ENCODE measurements around the gene MT1X.
"Not testable (repeated sequence)": the region's sequence is repeated elsewhere in the genome, so short reads cannot be mapped to it uniquely, and the experiment has no call there.

Gene MT1X

GRCh38 chr16:56658327-56658875 lies 23.9 kb upstream of the MT1X start:
- H3K4me1 ChIP-seq (ENCODE audit: control insufficient read depth, low read depth, low read length), result no peaks in the 10 kb centered on the region
- peaks cover 67% of the 10 kb centered on the region for H3K27me3 ChIP-seq (ENCODE audit: control insufficient read depth, insufficient read depth, low read length)
- no peak overlapping the region for H3K27ac ChIP-seq (ENCODE audit: low read length)
- peak overlapping the region; percentile 43 for H3K9ac ChIP-seq (ENCODE audit: low read length)
- peak overlapping the region; percentile 93 for H3K4me3 ChIP-seq (ENCODE audit: low read length)
- no peaks in the 10 kb centered on the region for H3K36me3 ChIP-seq (ENCODE audit: control insufficient read depth, low read depth, low read length)
- no peaks in the 10 kb centered on the region for H3K9me3 ChIP-seq (ENCODE audit: control insufficient read depth, low read depth, low read length)

GRCh38 chr16:56662357-56663354 lies 19.6 kb upstream of the MT1X start:
- H3K4me3 ChIP-seq (ENCODE audit: low read length), result peak overlapping the region; percentile 60
- H3K27me3 ChIP-seq (ENCODE audit: control insufficient read depth, insufficient read depth, low read length), result peaks cover 96% of the 10 kb centered on the region
- H3K9me3 ChIP-seq (ENCODE audit: control insufficient read depth, low read depth, low read length), result no peaks in the 10 kb centered on the region
- H3K9ac ChIP-seq (ENCODE audit: low read length), result peak overlapping the region; percentile 46
- no peaks in the 10 kb centered on the region for H3K4me1 ChIP-seq (ENCODE audit: control insufficient read depth, low read depth, low read length)
- no peaks in the 10 kb centered on the region for H3K36me3 ChIP-seq (ENCODE audit: control insufficient read depth, low read depth, low read length)
- H3K27ac ChIP-seq (ENCODE audit: low read length), result no peak overlapping the region

- Histone ChIP-seq H3K9me3 (ENCODE audit: control insufficient read depth, low read depth, low read length) (no peaks in the 10 kb centered on the region), H3K27me3 (ENCODE audit: control insufficient read depth, insufficient read depth, low read length) (peaks cover 97% of the 10 kb centered on the region), H3K4me1 (ENCODE audit: control insufficient read depth, low read depth, low read length) (no peaks in the 10 kb centered on the region), H3K36me3 (ENCODE audit: control insufficient read depth, low read depth, low read length) (no peaks in the 10 kb centered on the region), H3K27ac (ENCODE audit: low read length) (no peak overlapping the region), H3K9ac (ENCODE audit: low read length) (no peak overlapping the region), H3K4me3 (ENCODE audit: low read length) (no peak overlapping the region)
Observed at GRCh38 chr16:56664506-56664905, 17.8 kb upstream of the MT1X start.

- not testable (repeated sequence) for H3K4me1 ChIP-seq (ENCODE audit: control insufficient read depth, low read depth, low read length); H3K9me3 ChIP-seq (ENCODE audit: control insufficient read depth, low read depth, low read length); H3K4me3 ChIP-seq (ENCODE audit: low read length); H3K9ac ChIP-seq (ENCODE audit: low read length); H3K36me3 ChIP-seq (ENCODE audit: control insufficient read depth, low read depth, low read length); H3K27ac ChIP-seq (ENCODE audit: low read length)
- H3K27me3 ChIP-seq (ENCODE audit: control insufficient read depth, insufficient read depth, low read length), result peaks cover 97% of the 10 kb centered on the region
Observed at GRCh38 chr16:56665286-56666261, 16.7 kb upstream of the MT1X start.

DNA sequence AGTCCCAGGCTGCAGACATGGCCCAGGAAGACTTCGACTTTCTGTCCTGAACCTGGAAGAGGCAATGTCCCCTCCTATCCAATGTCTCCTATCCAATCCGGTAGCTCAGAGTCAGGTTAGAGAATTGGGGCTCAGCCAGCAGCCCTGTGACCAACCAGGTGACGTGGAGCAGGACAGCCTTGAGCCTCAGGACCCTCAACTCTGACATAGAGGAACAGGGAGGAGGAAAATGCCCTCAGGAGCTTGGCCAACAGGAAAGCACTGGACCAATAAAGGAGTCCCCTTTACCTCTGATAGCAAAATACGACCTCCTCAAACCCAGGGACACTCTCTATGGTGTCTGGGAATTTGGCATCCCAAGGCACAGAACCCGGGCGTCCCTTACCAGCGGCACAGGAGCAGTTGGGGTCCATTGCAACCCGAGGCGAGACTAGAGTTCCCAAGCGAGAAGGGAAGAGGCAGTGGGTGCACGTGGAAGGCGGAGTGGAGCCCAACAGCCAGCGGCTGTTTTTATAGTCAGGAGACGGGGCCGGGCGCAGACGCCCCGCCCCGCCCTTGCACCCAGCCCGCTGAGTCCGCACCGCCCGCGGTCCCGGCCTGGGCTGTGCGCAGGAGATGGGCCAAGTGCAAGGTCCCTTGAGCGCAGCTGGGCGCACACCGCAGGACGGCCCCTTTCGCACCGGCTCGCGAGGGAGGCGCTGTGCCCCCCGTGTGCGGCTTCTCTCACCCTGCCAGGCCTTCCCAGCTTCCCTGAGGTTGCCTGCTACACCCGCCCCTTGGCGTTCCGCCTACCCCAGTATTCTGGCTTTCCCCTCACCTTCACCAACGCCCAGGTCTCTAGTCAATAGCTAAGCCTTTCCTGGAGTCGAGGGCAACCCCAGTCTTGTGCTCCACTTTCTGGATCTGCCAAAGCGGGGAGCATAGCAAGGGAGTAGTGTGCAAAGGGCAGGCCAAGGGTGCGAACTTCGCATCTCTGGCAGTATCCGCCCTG lies 14.4 kb upstream of the MT1X start, which contains the start of gene MT1G:
Gene MT1G, minus strand, starts transcription at position 485 of the 991 bp plus-strand sequence. Its CDS starts 72 bp downstream, at position 413.
- Histone ChIP-seq H3K27ac (ENCODE audit: low read length) (no peak within 1 kb of the TSS), H3K9ac (ENCODE audit: low read length) (no peak within 1 kb of the TSS), H3K4me3 (ENCODE audit: low read length) (peak within 1 kb of the TSS; percentile 48), H3K36me3 (ENCODE audit: control insufficient read depth, low read depth, low read length) (no peaks in the 10 kb centered on the region), H3K4me1 (ENCODE audit: control insufficient read depth, low read depth, low read length) (no peaks in the 10 kb centered on the region), H3K9me3 (ENCODE audit: control insufficient read depth, low read depth, low read length) (no peaks in the 10 kb centered on the region), H3K27me3 (ENCODE audit: control insufficient read depth, insufficient read depth, low read length) (peaks cover 92% of the 10 kb centered on the region)

DNA sequence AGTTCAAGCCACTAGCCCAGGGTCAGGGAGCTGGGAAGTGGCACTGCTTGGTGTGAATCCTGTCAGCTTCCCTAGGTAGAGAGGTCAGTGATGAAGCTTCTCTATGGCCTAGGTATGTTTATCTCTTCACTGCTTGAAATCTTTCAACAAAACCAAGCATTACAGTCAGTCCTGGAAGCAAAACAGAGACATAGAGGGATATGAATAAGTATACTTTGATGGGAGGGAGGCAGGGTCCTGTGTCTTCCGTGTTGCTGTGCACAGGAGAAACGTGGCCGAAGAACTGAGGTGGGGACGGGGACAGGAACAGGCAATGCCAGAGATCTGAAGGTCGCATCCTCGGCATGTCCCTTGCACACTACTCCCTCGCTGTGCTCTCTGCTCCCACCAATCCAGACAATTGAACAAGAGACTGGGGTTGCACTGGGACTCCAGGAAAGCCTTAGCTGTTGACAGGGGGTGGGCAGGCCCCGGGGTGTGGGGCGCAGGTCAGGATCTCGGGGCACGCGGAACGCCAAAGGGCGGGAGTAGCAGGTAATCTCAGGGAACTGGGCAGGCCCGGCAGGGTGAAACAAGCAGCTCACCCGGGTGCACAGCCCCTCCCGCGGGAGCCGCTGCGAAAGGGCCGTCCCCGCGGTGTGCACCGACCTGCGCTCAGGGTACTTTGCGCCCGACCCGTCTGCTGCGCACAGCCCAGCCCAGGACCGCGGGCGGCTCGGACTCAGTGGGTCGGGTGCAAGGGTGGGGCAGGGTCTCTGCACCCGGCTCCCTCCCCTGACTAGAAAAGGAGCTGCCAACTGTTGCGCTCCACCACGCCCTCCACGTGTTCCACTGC lies 13.0 kb upstream of the MT1X start, which contains the start of gene MT1H:
Gene MT1H, plus strand, starts transcription at position 810 of the 835 bp plus-strand sequence. CDS start 71 bp downstream, outside the sequence.
- no peak within 1 kb of the TSS for H3K27ac ChIP-seq (ENCODE audit: low read length)
- H3K27me3 ChIP-seq (ENCODE audit: control insufficient read depth, insufficient read depth, low read length), result peaks cover 85% of the 10 kb centered on the region
- no peak within 1 kb of the TSS for H3K9ac ChIP-seq (ENCODE audit: low read length)
- no peak within 1 kb of the TSS for H3K4me3 ChIP-seq (ENCODE audit: low read length)
- no peaks in the 10 kb centered on the region for H3K36me3 ChIP-seq (ENCODE audit: control insufficient read depth, low read depth, low read length)
- peaks cover under 1% of the 10 kb centered on the region for H3K4me1 ChIP-seq (ENCODE audit: control insufficient read depth, low read depth, low read length)
- H3K9me3 ChIP-seq (ENCODE audit: control insufficient read depth, low read depth, low read length), result no peaks in the 10 kb centered on the region

GRCh38 chr16:56669840-56670619 lies 12.2 kb upstream of the MT1X start:
- H3K27ac ChIP-seq (ENCODE audit: low read length), result no peak overlapping the region
- no peaks in the 10 kb centered on the region for H3K9me3 ChIP-seq (ENCODE audit: control insufficient read depth, low read depth, low read length)
- peaks cover 5% of the 10 kb centered on the region for H3K4me1 ChIP-seq (ENCODE audit: control insufficient read depth, low read depth, low read length)
- H3K4me3 ChIP-seq (ENCODE audit: low read length), result no peak overlapping the region
- peaks cover 77% of the 10 kb centered on the region for H3K27me3 ChIP-seq (ENCODE audit: control insufficient read depth, insufficient read depth, low read length)
- H3K9ac ChIP-seq (ENCODE audit: low read length), result no peak overlapping the region
- no peaks in the 10 kb centered on the region for H3K36me3 ChIP-seq (ENCODE audit: control insufficient read depth, low read depth, low read length)

GRCh38 chr16:56670620-56670934 lies 11.7 kb upstream of the MT1X start:
- Histone ChIP-seq H3K4me3 (ENCODE audit: low read length) (no peak overlapping the region), H3K27me3 (ENCODE audit: control insufficient read depth, insufficient read depth, low read length) (peaks cover 80% of the 10 kb centered on the region)

DNA sequence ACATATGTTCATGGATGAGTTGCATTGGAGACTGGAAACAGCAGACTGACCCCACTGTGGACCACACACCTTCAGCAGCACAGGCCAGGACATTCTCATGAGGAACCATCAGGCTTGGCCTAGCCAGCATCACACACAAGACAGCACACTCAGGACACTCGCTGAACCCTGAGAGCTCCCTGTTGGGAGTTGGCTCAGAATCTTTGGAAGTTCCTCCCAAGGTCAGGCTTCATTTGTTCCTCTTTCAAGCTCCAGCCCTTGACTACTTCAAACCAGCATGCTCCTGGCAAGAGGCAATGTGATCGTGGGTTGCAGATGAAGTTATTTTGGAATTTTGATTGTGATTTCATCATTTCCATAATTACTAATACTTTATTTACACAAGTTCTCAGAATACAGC lies 10.6 kb upstream of the MT1X start:
- H3K9ac ChIP-seq (ENCODE audit: low read length); H3K27ac ChIP-seq (ENCODE audit: low read length); H3K36me3 ChIP-seq (ENCODE audit: control insufficient read depth, low read depth, low read length); H3K4me1 ChIP-seq (ENCODE audit: control insufficient read depth, low read depth, low read length); H3K9me3 ChIP-seq (ENCODE audit: control insufficient read depth, low read depth, low read length); H3K4me3 ChIP-seq (ENCODE audit: low read length): not testable (repeated sequence)
- peaks cover 76% of the 10 kb centered on the region for H3K27me3 ChIP-seq (ENCODE audit: control insufficient read depth, insufficient read depth, low read length)

More at GRCh38 chr16:56670620-56670934, 11.7 kb upstream of the MT1X start:
- Histone ChIP-seq H3K9ac (ENCODE audit: low read length) (no peak overlapping the region), H3K36me3 (ENCODE audit: control insufficient read depth, low read depth, low read length) (no peaks in the 10 kb centered on the region), H3K4me1 (ENCODE audit: control insufficient read depth, low read depth, low read length) (peaks cover 9% of the 10 kb centered on the region), H3K9me3 (ENCODE audit: control insufficient read depth, low read depth, low read length) (no peaks in the 10 kb centered on the region), H3K27ac (ENCODE audit: low read length) (no peak overlapping the region)

Data from iPS-18a (cell line).